HT-29 (cell line): ENCODE results near the gene GATA5. TPM values are rescaled to one million over a fixed set of nuclear protein-coding genes. Genes with fewer than 3 reads are reported as not detected.

ENCODE experiments used
- DNase-seq: peaks from one replicate; pipeline ENCODE4 v3.0.0-alpha.2; 2015; ENCODE audit warnings: low spot score
- total RNA-seq: library from RNA; depleted of rRNA; stranded (reverse); fragments of >200 nt; shearing (Covaris generic); gene quantifications from 2 replicates; pipeline ENCODE4 v1.2.3, GENCODE V29; 2014

Gene GATA5
- total RNA-seq, 1 experiment from 2014 or later, result 0.05 TPM

DNA sequence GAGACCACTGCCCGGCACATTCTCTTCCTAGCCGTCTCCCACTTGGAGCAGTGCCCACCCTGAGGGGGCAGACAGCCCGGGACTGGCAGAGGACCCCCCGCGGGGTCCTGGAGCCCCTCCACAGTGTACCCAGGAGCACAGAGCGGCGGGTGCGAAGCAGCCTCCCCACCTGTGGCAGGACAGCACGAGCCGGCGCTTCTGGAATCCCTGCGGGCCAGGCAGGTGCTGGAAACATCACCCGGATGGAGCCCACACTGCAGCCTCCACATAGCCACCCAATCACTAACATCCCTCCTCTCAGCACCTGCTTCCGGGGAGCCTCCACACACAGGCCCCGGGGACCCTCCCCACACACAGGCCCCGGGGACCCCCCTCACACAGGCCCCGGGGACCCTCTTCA, 18.7 kb downstream of the GATA5 start:
- DNase-seq, result no peak

DNA sequence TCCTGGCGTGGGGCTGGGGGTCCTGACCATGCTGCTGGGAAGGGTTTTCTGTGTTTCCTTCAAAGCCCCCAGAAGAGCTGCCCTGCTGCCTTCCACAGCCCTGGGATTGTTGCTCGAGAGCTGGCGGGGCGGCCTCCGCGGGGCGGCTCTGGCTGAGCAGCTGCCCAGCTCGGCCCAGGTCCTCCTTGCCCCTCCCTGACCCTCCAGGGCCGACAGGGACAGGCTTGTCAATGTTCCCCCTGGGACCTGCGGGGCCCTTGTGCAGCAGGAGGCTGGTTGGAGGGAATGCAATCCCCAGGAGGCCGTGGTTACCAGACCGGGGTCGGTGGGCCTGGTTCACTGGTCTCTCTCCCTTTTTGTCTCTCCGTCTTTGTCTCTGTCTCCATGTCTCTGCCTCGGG, 19.9 kb downstream of the GATA5 start:
- no peak for DNase-seq

DNA sequence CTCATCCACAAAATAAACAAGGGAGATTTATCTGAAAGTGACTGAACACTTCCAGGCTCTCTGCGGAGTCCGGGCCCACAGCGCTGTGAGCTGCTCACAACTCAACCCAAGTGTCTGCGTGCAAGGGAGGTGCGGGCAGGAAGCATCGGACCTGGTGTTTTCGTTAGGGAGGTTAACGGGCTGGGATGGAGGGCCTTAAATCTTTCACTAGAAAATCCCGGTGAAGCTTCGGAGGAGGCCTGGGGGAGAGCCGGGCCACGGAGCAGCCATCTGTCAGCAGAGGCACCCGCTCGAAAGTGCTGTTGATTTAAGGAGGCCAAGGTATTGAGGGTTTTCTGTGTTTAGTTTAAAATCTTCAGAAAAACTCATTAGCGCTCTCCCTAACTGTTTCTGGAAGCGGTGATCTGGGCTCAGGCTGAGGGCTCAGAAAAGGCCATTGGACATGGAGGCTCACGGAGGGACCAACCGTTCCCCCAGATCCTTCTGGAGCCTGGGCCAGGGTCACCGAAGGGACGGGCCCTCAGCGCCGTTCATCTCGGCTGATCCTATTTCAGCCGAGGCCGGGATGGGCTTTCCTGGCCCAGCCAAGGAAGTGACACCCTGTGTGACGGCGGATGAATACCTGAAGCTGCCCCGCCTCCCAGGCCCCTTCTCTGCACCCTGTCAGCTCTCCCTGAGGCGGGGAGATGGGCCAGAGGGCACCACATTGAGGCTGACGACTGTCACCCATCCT, 20.7 kb downstream of the GATA5 start:
- DNase-seq, result no peak

DNA sequence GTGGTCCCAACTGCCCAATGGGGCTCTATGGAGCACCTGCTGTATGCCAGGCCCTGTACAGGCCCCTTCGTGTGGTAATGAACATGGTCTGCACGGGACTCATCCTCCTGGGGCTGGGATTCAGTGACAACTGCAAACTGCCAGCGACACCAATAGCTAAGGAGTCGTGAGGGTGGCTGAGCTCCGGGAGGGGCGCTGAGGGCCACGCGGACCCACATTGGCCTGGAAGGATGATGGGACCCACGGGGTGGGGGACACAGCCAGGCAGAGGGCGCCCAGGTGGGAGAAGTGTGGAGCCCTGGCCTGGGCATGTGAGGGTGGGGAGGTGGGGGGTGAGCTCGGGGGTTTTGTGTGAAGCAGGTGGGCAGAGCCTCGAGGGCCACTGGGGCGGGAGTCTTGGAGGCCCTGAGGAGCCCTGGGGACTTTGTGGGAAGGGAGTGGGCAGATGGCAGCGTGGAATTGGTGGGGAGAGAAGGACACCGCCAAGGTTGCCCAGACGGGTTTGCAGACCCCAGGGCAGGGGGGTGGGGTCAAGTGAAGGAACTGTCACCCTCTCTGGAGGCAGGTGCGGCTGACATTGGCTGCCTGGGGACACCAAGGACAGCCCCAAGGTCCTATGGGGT, 22.5 kb downstream of the GATA5 start:
- no peak for DNase-seq

DNA sequence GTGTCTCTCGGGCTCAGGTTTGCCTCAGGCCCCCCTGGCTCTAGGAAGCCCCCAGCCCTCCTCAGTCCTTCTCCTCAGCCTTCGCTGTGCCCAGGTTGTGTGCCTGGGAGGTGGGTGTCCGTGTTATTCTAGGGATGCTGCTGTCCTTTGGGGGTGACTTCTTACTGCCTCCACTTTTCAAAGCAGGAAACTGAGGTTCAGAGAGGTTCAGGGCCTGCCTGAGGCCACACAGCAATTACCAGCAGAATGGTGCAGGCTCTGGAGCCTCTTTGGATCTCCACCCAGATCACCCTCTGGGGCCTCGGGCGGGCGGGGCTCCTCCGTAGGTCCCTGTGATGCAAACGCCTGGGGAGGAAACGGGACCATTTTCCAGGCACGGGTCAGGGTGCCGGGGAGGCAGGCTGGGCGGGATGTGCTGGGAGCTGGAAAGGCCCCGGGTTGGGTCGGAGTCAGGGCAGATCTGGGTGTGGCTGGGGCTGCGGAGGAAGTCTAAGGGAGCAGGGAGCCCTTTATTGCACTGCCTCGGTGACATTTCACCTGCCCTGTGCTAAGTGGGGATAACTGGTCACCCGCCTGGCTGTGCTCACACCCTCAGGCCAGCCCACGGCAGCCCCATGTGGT, 23.2 kb downstream of the GATA5 start:
- DNase-seq, result peak; percentile 28

DNA sequence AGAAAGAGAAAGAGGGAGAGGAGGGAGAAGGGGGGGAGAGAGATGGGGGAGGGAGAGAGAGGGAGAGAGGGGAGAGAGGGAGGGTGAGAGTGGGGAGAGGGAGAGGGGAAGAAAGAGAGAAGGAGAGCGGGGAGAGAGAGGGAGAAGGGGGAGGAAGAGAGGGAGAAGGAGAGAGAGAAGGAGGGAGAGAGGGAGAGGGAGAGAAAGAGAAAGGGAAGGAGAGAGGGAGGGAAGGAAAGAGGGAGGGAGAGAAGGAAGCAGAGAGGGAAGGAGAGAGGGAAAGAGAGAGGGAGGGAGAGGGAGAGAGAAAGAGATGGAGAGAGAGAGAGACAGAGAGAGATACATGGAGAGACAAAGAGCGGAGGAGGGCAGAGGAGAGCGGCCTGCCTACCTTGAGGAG, 23.8 kb downstream of the GATA5 start:
- no peak for DNase-seq

DNA sequence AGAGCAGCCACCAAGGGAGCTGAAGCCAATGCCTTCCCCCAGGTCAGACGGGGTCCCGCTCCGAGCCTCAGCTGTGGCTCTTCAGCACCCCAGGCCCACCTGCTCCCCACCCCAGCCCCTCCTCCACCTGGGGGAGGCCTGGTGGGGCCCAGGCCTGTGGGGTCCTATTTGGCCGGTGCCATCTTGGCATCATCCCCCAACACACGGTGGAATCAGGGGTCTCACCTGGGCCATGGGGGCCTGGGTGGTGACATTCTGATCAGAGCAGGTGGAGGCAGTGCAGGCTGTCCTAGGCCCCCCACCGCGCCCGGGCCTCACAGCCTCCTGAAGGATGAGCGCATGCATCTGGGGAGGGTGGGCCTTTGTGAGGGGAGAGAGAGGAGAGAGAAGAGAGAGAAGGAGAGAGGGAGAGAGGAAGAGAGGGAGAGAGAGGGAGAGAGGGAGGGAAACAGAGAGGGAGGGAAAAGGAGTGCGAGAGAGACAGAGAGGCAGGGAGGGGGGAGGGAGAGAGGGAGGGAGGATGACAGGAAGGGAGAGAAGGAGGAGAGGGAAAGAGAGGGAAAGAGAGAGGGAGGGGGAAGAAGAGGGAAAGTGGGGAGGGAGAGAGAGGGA, 24.5 kb downstream of the GATA5 start:
- no peak for DNase-seq

DNA sequence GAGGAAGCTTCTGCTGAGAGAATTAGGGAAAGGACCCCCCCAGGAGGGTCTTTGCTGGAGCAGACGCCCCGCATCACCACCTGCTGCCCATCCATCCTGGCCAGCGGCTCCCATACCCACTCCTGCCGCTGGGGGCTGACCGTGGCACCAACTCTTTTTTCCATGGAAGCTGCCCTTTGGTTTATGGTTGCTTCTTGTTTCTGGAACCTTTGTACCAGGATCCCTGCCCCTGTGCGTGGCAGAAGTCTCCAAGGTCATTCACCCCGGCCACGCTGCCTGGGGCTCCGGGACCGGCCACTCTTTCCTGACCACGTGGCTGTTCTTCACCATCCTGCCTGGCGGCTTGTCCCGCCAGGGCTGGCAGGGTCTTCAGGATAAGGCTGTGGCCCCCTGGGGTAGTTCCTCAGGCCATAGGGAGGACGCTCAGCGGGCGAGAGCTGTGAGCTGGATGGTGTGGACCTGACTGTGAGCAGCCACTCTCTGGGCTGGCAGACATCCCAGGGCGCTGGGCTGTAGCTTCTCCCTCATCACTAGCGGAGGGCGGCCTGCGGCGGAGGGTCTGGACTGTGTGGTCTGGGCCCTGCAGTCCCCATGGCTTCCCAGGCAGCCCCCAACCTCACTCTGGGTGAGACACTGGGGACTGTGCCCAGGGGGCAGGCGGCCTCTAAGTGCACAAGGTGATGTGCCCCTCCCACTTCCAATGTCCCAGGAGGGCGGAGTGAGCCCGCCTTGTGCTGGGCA, 25.7 kb downstream of the GATA5 start:
- peak; percentile 63 for DNase-seq

DNA sequence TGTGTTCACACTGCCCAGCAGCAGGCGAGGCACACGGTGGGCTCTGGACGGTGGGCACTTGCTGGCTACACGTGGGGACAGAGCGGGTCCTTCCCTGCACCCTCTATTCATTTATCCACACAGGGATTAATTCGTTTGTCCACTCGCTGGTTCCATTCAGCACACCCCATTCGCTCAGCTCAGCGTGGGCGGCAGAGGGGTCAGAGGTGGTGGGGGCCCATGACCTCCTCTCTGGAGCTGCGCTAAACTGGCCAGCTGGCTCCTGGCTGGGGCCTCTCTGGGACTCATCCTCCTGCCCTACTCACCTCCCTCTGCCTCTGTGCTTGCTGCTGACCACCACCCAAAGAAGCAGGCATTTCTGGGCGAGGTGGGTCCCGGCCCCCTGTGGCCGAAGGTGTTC, 27.0 kb downstream of the GATA5 start:
- no peak for DNase-seq

DNA sequence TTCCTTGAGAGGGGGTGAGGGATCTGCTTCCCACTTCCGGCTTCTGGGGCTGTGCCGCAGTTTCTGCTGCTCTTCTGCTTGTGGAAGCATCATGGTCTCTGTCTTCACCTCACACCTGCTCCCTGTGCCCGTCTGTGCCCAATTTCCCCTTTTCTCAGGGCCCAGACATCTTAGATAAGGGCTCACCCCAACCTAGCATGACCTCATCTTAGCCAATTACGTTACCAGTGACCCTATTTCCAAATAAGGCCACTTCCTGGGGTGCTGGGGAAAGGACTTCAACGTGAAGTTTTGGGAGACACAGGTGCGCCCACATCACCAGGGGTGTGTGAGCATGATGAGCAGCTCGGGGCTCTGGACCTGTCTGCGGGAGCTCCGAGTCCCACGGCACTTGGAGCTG, 27.8 kb downstream of the GATA5 start:
- no peak for DNase-seq

DNA sequence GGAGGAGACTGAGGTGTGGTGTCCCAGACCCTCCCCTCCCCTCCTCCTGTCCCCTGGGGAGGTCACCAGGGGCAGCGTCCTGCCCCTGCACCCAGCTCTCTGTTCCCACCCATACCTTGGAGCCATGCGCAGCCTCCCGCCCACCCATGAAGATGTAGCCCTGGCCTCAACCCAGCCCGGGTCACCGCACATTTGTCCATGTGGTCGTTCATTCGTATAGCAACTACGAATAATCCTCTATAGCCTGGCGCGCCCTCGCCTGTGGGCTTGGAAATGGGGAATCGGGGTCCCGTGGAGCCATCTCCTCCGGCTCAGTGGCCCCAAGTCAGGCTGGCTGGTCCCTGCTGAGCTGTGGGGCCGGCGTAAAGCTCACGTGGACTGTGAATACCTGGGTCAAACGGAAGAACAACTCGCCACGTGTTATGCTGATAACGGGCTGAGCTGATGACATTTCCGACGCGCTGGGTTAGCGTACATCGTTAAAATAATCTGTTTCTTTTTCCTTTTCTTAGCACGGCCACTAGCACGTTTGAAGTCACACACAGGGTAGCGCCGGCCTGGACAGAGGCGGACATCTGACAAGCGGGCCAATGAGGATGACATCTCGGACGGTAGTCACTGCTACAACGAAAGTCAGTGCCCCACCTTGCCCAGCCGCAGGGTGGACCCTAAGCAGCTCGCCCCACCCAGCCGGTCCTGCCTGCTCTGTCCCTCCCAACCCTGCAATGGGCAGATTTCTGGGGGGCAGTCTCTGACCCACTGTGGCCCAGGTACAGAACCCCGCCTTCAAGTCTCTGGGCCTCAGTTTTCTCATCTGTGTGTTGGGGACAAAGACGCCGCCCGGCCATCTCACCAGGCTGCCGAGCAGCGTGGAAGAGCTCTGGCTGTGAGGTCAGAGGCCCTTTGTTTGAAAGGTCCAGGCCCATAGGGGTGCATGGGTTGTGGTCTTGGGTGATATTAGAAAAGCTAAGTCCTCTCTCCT, 28.6 kb downstream of the GATA5 start:
- DNase-seq, result no peak

DNA sequence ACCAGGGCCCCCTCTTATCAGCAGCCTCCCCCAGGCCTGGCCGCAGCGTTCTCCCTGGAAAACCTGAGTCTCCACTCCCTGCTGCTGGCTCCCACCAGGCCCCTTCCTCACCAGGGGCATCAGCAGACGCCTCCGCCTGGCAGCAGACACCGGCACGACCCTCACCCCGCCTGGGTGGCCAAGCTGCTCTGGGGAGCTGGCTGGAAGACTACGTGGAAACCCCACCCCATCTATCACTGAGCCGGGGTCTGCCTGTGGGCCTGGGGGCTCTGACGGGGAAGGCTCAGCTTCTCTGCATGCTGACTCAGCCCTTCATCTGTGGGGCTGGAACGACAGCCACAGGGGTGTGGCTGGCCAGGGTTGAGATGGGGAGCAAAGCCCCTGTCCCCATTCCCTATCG, 29.3 kb downstream of the GATA5 start:
- no peak for DNase-seq

DNA sequence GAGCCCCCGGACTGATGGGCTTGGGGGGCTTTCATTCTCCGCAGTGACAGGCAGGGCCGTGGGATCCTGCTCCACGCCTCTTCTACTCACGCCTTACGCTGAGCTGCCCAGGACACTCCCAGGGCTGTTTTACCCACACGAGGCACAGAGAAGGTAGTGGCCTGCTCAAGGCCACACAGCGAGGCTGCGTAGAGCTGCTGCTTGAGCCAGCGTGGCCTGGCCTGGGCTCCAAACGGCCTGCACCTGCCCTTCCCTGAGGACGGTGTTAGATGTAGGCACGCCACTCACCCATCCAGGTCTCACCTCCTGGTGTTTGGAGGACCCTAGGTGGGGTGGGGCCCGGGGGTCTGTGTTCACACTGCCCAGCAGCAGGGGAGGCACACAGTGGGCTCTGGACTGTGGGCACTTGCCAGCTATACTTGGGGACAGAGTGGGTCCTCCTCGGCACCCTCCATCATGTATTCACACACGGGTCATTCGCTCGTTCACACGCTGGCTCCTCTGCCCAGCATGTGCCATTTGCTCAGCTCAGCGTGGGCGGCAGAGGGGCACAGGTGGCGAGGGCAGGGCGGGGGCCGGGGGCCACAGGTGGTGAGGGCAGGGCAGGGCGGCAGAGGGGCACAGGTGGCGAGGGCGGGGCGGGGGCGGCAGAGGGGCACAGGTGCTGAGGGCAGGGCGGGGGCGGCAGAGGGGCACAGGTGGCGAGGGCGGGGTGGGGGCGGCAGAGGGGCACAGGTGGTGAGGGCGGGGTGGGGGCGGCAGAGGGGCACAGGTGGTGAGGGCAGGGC, 30.0 kb downstream of the GATA5 start:
- DNase-seq, result no peak

DNA sequence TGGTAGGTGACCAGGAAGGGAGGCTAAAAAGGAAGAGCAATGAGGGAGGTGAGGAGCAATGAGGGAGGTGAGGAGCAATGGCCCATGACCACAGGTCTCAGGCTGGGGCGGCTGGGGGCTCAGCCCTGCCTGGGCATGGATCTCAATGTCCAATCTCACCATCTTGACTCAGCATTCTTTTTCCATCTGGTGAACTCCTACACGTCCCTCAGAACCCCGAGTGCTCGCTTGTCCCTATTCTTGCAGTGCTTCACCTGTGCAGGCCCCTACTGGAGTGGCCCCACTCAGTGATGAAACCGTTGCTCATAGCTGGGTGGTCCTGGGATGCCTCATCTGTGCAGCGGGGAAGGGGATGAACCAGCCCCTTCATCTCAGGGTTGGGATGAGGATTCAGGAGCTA, 31.5 kb downstream of the GATA5 start:
- no peak for DNase-seq

DNA sequence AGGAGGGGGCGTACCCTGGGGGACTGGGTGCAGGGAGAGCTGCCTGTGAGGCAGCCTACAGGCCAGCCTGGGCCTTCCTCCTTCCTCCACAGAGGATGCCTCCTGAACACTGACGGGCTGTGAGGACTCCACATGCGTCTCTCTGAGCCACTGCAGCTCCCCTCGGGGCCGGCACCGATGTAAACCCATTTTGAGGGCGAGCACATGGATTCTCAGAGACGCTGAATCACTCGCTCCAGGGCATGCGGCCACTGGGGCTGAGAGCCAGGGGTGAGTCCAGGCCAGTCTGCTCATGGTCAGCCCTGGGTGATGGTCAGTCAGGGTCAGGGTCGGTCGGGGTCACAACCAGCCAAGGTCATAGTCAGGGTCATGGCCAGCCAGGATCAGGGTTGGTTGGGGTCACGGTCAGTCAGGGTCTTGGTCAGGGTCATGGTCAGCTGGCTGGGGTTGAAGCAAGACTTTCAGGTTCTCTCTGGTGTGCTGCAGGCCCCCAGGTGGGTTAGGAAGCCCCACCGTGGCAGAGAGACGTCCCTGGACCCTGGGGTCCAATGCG, 33.7 kb downstream of the GATA5 start:
- DNase-seq, result no peak

DNA sequence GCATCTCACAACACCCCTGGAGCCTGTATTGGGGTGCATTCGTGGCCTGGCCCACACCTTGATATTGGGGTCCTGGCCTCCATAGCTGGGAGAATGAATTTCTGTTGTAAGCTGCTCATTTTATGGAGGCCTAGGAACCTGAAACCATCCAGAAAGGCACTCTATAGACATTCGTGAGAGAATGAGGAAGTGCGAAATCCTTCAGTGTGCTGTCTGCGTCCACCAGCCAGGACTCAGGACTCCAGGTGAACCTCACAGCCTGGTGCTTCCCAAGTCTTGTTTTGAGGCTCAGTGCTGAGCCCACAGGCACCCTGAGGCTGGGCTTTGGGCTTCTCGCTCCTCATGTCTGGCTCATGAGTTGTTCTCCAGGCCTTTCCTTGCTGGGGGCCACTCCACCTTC, 36.6 kb downstream of the GATA5 start:
- no peak for DNase-seq

DNA sequence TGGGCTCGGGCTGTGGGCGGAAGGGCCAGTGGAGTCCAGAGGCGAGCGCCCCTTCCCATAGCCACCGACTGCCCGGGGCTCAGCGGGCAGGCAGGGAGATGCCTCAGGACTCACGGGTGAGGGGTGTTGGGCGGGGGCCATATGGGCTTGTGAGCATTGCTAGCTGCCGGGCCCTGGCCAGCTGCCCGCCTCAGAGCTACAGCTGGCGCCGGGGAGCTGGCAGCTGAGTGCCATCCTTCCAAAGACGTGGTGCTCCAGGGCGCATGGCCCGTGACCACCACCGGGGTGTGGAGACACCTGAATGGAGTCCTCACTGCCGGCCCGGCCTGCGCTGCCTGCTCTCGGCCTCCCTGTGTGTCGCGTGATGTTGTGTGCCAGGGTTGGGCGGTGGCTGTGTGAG, 37.9 kb downstream of the GATA5 start:
- DNase-seq, result no peak

DNA sequence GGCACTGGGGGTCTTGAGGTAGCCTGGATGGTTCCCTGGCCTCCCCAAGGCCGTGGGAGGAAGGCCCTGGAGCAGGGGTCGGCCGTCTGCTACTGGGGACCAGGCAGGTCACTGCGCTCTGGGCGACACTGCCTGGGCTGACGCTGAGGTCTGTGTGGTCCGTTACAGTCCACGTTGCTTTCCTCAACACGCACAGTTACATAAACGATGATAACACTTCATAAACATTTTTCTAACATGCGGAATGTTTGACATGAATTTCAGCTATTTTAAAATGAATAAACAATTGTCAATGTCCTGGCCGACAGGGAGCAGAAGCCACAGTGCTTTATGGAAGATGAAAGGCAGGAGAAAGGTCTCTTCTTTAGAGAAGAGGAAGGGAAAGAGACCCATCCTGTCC, 38.3 kb downstream of the GATA5 start:
- DNase-seq, result no peak

DNA sequence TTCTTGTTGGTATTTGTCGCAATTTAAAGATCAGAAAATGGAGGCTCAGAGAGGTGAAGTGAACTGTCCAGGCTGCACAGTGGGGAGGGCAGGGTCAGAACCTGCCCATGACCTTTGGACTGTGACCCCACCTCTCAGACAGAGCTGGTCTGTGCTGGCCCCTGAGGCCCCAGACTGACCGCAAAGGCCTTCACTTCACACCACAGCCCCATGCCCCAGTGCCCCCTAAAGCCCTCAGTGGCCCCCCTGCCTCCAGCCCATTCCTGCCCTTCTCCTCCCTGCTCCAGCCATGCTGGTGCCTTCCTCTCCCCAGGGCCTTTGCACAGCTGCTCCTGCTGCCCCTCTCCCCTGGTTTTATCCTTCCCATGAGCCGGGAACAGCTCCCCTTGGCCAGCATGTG, 39.1 kb downstream of the GATA5 start:
- DNase-seq, result no peak
